Tibial nerve (tissue), 4 donors: ENCODE measurements around the gene CRYBG3. TPM values are rescaled to one million over a fixed set of nuclear protein-coding genes. Genes with fewer than 3 reads are reported as not detected.

Source experiments
- DNase-seq, 2 donors: peaks; one replicate each; pipeline ENCODE4 v3.0.0-alpha.2; 2019; ENCODE audit warnings: low spot score in 2 of 2
- H3K27ac ChIP-seq, 4 donors: fragments of 200-600 bp; sonication (generic) in 3 of 4; one replicate each; pipeline ENCODE4 v1.5.1; 2017 to 2019; ENCODE audit warnings: mild to moderate bottlenecking in 1 of 4
- H3K27me3 ChIP-seq, 2 donors: fragments of 200-600 bp; sonication (generic) in 1 of 2; one replicate each; pipeline versions ENCODE4 v1.5.1 to v1.6.0; 2017 to 2019
- H3K36me3 ChIP-seq, 3 donors: fragments of 200-600 bp; sonication (generic); one replicate each; pipeline ENCODE4 v1.5.1; 2018 to 2019
- H3K4me1 ChIP-seq, 4 donors: fragments of 200-600 bp; sonication (generic) in 3 of 4; one replicate each; pipeline ENCODE4 v1.5.1; 2017 to 2019
- H3K4me3 ChIP-seq, 4 donors: fragments of 200-600 bp; sonication (generic) in 3 of 4; one replicate each; pipeline ENCODE4 v1.5.1; 2017 to 2019; ENCODE audit warnings: mild to moderate bottlenecking in 1 of 4, moderate library complexity in 1 of 4
- H3K9me3 ChIP-seq, 4 donors: fragments of 200-600 bp; sonication (generic) in 3 of 4; one replicate each; pipeline ENCODE4 v1.5.1; 2017 to 2019
- EP300 ChIP-seq, 2 donors: sonication (generic); formaldehyde crosslinking; IDR thresholded peaks; one replicate each; pipeline ENCODE4 v1.6.1; 2017; ENCODE audit warnings: antibody characterized with exemption in 2 of 2, mild to moderate bottlenecking in 1 of 2
- POLR2A ChIP-seq, 2 donors: fragments of 450-650 bp; IDR thresholded peaks; one replicate each; pipeline ENCODE4 v1.6.1; 2017; ENCODE audit warnings: antibody characterized with exemption in 2 of 2, mild to moderate bottlenecking in 2 of 2, moderate library complexity in 2 of 2
- whole genome bisulfite sequencing, 2 donors: methylation state at CpG; one replicate each; pipeline ENCODE4 v1.1.5; 2018; 5-methylcytosine and 5-hydroxymethylcytosine counted together
- total RNA-seq, 4 donors: library from RNA; depleted of rRNA; stranded (reverse); fragments of >200 nt; gene quantifications; one replicate each; pipeline ENCODE4 v1.1.0, GENCODE V29; 2016
- TF ChIP-seq, protein P1 (sequence below), 5 experiments: fragments of 200-600 bp in 3 of 5; fragments of 450-650 bp in 2 of 5; sonication (generic) in 3 of 5; IDR thresholded peaks; one replicate each; pipeline ENCODE4 v1.5.1; 2016 to 2019; ENCODE audit warnings: antibody characterized with exemption in 5 of 5, mild to moderate bottlenecking in 3 of 5, moderate library complexity in 2 of 5

CRYBG3 gene
- total RNA-seq, 4 donors from 2014 or later = 30.9 to 48.1 (median 32.1) TPM

DNA sequence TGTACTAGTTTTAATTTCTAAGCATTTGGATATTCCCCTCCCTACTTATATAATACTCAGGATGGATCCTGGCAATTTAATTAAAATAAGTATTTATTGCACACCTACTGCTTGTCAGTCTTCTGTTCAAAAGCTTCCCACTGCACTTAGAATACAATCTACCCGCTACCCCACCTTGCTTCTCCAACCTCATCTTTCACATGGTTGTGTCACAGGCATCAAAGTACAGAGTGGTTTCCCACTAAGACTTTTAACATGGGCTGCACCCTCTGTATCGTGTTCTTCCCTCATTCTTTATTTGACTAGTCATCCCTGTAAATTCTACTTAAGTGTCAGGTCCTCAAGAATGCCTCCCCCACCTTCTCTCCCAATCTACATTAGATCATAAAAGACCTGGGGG, 115.4 kb downstream of the CRYBG3 start:
- WGBS, 2 donors = 87 to 88% methylated on average over 2 of the region's 2 CpGs
- no peak overlapping the region for H3K4me3 ChIP-seq
- H3K27ac ChIP-seq = no peak overlapping the region
- peaks cover 0 to 10% (median 3%) of the 10 kb centered on the region in 4 donors for H3K4me1 ChIP-seq
- peaks cover 0 to 58% (median 0%) of the 10 kb centered on the region in 3 donors for H3K36me3 ChIP-seq
- H3K9me3 ChIP-seq = no peaks in the 10 kb centered on the region
- DNase-seq = no peak
- no peaks in the 10 kb centered on the region for H3K27me3 ChIP-seq
- TF ChIP-seq EP300 (IDR thresholded peaks at IDR 0.05) (no peak), POLR2A (IDR thresholded peaks at IDR 0.05) (no peak)
- TF ChIP-seq, protein P1, sequence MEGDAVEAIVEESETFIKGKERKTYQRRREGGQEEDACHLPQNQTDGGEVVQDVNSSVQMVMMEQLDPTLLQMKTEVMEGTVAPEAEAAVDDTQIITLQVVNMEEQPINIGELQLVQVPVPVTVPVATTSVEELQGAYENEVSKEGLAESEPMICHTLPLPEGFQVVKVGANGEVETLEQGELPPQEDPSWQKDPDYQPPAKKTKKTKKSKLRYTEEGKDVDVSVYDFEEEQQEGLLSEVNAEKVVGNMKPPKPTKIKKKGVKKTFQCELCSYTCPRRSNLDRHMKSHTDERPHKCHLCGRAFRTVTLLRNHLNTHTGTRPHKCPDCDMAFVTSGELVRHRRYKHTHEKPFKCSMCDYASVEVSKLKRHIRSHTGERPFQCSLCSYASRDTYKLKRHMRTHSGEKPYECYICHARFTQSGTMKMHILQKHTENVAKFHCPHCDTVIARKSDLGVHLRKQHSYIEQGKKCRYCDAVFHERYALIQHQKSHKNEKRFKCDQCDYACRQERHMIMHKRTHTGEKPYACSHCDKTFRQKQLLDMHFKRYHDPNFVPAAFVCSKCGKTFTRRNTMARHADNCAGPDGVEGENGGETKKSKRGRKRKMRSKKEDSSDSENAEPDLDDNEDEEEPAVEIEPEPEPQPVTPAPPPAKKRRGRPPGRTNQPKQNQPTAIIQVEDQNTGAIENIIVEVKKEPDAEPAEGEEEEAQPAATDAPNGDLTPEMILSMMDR (IDR thresholded peaks at IDR 0.05) = no peak

DNA sequence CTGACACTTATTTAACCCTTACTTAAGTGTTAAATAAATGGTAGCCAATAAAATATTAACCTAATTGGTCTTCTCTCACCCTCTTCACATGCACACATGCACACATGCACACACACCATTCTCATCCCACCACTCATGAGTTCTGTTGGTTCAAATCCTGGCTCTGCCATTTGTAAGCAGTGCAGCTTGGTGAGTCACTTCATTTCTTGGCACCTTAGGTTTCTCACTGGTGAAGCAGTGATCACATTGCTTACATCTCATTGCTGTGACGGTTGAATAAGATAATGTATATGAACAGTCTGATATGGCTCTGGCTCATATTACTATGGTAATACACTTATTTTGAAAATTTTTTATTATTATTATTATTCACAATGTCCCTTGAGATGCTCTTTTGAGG, 116.6 kb downstream of the CRYBG3 start:
- Histone ChIP-seq H3K4me3 (no peak overlapping the region), H3K36me3 (peaks cover 0 to 69% (median 0%) of the 10 kb centered on the region in 3 donors), H3K9me3 (no peaks in the 10 kb centered on the region), H3K27ac (no peak overlapping the region), H3K27me3 (no peaks in the 10 kb centered on the region), H3K4me1 (no peaks in the 10 kb centered on the region)
- no peak for DNase-seq
- no peak for TF ChIP-seq POLR2A (IDR thresholded peaks at IDR 0.05)
- TF ChIP-seq EP300 (IDR thresholded peaks at IDR 0.05) = no peak
- TF ChIP-seq, protein P1 (IDR thresholded peaks at IDR 0.05) = no peak
- 76 to 88% methylated on average over 1 of the region's 1 CpG for WGBS, 2 donors

DNA sequence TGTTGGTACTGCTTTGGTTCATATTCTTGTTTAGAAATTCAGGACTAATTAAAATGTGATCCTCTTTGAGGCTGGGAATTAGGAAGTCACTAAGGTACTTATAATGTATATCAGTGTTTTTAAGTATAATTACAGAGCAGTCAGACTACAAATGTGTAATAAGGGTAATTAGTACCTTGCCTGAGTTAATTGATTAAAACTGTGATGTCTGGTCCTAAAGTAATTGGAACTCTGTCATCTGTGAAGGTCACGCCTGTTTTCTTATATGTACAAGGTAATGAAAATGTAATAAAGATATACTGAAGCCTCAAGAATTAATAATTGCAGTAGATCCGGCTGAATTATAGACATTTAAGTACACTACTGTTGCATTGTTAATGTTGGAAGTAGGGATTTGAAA, 117.6 kb downstream of the CRYBG3 start:
- Histone ChIP-seq H3K9me3 (no peaks in the 10 kb centered on the region), H3K4me3 (no peak overlapping the region), H3K4me1 (no peaks in the 10 kb centered on the region), H3K27me3 (no peaks in the 10 kb centered on the region), H3K36me3 (peaks cover 0 to 69% (median 0%) of the 10 kb centered on the region in 3 donors), H3K27ac (no peak overlapping the region)
- WGBS, 2 donors = 86 to 91% methylated on average over 2 of the region's 2 CpGs
- no peak for DNase-seq
- TF ChIP-seq, protein P1 (IDR thresholded peaks at IDR 0.05) = no peak
- TF ChIP-seq POLR2A (IDR thresholded peaks at IDR 0.05) (no peak), EP300 (IDR thresholded peaks at IDR 0.05) (no peak)

DNA sequence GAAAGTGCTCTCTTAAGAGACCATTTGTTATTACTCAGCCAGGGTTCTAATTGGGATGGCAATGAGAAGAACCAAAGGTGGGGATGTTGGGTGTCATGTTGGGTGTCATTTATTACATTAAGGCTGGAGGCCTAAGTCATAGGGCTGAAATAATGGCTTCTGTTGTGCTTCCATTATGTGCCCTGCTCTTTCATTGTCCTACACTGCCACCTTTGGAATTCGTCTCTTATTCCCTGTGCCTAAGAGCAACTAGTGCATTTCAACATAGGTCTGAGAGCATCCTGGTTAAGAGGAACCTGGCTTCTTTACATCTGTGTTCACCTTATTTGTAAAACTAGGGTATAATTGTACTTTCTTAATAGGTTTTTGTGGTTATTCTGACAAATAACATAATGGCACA, 118.2 kb downstream of the CRYBG3 start:
- Histone ChIP-seq H3K9me3 (no peaks in the 10 kb centered on the region), H3K36me3 (peaks cover 0 to 70% (median 0%) of the 10 kb centered on the region in 3 donors), H3K4me3 (no peak overlapping the region), H3K27me3 (no peaks in the 10 kb centered on the region), H3K27ac (no peak overlapping the region), H3K4me1 (no peaks in the 10 kb centered on the region)
- WGBS, 2 donors = 71 to 81% methylated on average over 1 of the region's 1 CpG
- DNase-seq = no peak
- TF ChIP-seq EP300 (IDR thresholded peaks at IDR 0.05) = no peak
- no peak for TF ChIP-seq POLR2A (IDR thresholded peaks at IDR 0.05)
- TF ChIP-seq, protein P1 (IDR thresholded peaks at IDR 0.05) = no peak

DNA sequence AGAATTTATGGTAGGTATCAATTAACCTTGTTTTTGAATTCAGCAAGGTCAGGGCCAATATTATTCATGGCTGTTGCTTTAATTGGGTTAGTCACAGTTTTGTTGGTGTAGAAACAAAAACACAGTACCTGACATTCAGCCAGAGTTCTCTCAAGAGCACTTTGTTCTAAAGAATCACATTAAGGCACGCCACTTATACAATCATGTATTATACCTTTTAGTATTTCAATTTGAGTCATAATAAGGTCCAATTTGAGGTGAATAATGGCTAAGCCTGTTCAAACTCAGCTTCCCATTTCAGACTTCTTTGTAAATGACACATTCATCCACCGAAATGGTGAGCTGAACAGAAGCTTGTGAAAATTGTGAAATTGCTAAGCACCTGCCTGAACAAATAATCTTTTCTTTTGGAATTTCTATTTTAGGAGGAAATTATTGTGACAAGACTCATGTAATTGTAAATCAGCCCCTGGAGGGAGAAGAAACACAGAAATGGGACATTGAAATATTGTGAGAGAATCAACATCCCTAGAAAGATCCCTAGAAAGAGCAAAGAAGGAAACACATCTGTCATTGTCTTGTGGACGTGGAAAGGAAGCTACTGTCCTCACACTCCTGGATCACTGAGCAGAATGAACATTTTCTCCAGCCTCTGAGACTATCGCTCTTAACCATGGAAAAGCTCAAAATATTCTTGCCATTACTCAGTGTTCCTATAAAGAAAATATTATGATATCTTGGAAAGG, 121.2 kb downstream of the CRYBG3 start:
- Histone ChIP-seq H3K4me3 (no peak overlapping the region), H3K27ac (no peak overlapping the region)
- WGBS, 2 donors = 63 to 64% methylated on average over 4 of the region's 4 CpGs

More for the DNA sequence above, 121.2 kb downstream of the CRYBG3 start:
- Histone ChIP-seq H3K36me3 (peaks cover 0 to 67% (median 0%) of the 10 kb centered on the region in 3 donors), H3K4me1 (no peaks in the 10 kb centered on the region), H3K9me3 (no peaks in the 10 kb centered on the region), H3K27me3 (no peaks in the 10 kb centered on the region)
- no peak for DNase-seq
- TF ChIP-seq POLR2A (IDR thresholded peaks at IDR 0.05) (no peak), EP300 (IDR thresholded peaks at IDR 0.05) (no peak)
- TF ChIP-seq, protein P1 (IDR thresholded peaks at IDR 0.05) = no peak
